HG02973 (cell line): ENCODE data around the gene VAT1L.
A peak's percentile ranks its signal among the peaks of the same experiment; 100 is the strongest.
"Not testable (repeated sequence)": the region's sequence is repeated elsewhere in the genome, so short reads cannot be mapped to it uniquely, and the experiment has no call there.

ENCODE experiments used
- ATAC-seq: cut with Tn5 transposase; IDR thresholded peaks from one replicate; pipeline ENCODE4 v1.9.1; 2021; ENCODE audit warnings: moderate library complexity; ENCODE audit not compliant: unreplicated experiment

The VAT1L gene

GRCh38 chr16:77987810-77988209 lies 199.4 kb downstream of the VAT1L start:
- no peak for ATAC-seq

DNA sequence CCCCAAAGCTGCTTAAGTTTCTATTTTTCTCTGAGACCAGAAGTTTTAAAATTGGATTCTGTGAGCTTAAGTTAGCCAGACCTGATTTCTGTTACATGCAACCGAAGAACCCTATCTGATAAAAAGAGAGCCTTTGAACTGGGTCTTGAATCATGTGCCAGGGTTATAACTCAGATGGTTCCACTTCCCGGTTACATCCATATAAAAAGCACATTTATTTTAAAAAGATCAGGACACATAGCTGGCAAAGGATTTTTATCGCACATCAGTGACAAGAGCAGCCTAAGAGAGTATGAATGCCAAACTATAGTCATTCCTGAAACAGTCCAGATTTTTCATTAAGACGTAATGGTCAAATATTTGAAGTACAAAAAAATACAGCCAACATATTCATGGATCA lies 201.5 kb downstream of the VAT1L start:
- no peak for ATAC-seq

DNA sequence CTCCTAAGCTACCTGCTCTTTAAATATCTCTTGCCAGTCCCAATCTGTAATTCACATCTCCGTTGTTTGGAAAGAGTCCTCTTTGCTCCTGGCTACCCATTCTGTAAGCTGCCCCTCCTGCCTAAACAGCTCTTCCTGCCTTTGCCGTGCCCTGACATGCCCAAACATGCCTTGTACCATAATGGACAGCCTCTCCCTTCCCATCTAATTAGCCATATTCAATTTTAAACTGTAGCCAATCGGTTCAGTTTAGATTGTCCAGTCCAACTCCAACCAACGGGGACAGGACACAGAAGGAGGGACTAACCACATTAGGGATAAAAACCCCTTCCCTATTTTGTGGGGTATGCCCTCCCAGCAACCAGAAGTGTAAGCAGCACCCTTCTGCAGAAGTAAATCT lies 203.3 kb downstream of the VAT1L start:
- ATAC-seq: no peak

GRCh38 chr16:77992381-77992780 lies 204.0 kb downstream of the VAT1L start:
- ATAC-seq: not testable (repeated sequence)

GRCh38 chr16:77993111-77993985 lies 205.0 kb downstream of the VAT1L start:
- no peak for ATAC-seq

DNA sequence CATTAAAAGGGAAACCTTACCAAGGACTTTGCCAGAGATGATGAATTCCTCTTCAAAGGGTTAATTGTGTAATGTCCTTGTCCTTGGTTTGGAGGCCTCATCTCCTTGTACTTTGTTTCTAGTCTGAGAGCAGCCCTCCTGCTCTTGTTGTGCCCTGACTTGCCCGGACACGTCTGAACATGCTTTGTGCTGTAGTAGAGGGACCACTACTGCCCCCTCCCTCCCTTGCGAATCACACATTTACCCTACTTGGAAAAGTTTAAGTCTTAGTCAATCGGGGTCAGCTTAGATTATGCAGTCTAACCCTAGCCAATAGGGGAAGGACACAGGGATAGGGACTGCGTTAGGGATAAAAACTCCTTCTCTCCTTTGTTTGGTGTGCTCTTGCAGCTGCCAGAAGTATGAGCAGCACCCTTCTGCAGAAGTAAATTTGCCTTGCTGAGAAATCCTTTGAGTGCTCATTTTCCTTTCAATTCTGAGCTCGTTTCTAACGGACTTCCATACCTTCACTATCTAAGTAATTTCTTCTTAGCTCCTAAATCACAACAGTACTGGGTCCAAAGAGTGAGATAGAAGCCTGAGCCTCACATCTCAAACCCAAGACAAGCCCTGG lies 207.6 kb downstream of the VAT1L start:
- no peak for ATAC-seq

DNA sequence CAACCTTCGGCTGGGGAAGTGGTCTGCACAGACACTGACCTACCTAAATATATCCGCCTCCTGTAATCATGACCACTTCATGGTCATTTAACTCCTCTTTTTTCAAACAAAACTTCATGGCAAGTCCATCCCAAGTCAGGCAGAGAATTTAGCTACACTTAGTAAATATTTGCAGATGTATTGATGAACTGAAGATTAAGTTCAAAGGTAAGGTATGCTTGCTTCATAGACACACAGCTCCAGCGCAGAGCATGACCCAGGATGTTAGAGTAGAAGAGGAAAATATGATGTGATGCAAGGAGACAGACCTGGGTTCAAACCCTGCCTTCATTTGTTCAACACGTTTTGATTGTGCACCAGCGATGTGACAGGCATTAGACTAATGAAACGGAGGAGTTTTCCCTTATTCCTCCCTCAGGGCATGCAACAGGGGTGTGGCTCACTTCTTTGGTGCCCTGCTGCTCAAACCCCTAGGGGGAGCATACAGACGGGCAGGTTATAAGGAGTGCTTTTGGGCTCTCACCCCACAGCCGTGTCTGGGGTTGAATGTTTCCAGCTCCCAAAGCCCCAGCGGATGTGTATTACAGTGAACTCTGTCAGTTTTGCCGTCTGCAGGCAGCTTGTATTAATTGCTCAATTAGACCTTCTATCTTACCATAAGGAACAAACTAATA lies 210.1 kb downstream of the VAT1L start:
- no peak for ATAC-seq

GRCh38 chr16:78001451-78002025 lies 213.2 kb downstream of the VAT1L start:
- no peak for ATAC-seq

DNA sequence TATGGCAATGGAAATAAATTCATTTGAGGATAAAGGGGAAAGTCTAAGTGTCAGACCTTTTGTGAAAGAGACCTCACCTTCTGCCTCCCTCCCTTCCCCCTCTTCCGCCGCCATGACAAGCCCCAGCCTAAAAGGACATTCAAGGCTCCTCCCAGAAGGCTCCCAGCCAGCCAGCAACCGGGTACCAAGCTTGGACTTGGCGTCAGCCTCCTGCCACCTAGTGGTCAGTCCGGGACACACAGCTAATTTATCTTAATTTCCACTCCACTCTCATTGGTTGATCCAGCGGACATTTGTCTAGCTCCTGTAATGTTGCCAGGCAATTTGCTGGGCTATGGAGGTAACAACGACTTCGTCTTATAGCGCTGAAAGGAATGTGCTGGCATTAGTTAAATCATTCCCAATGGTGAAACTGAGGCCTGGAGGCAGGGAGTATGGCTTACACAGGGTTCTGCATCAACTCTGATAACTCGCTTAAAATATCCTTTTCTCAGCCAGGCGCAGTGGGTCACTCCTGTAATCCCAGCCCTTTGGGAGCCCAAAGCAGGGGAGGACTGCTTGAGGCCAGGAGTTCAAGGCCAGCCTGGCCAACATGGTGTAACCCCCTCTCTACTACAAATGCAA lies 214.7 kb downstream of the VAT1L start:
- peak; percentile 100 for ATAC-seq

- ATAC-seq: no peak
These were observed 216.2 kb downstream of the VAT1L start for GRCh38 chr16:78004517-78004916.

DNA sequence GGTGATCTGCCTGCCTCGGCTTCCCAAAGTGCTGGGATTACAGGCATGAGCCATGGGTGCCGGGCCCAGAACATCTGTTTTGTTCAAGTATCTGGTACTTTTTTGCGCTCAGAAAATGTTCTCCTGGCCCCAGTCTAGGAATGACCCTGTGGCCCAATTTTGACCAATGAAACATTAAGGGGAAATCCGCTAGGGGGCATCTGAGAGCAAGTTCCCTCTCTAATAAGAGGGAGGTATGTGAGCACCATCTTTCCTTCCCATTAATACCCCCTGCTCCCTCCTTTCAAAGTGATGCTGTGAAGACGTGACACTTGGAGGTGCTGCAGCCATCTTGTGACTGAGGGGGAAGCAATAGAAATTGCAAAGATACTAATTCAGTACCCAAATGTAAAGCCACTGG lies 217.5 kb downstream of the VAT1L start:
- no peak for ATAC-seq

- ATAC-seq: no peak
These were observed 218.8 kb downstream of the VAT1L start for GRCh38 chr16:78007121-78007520.

DNA sequence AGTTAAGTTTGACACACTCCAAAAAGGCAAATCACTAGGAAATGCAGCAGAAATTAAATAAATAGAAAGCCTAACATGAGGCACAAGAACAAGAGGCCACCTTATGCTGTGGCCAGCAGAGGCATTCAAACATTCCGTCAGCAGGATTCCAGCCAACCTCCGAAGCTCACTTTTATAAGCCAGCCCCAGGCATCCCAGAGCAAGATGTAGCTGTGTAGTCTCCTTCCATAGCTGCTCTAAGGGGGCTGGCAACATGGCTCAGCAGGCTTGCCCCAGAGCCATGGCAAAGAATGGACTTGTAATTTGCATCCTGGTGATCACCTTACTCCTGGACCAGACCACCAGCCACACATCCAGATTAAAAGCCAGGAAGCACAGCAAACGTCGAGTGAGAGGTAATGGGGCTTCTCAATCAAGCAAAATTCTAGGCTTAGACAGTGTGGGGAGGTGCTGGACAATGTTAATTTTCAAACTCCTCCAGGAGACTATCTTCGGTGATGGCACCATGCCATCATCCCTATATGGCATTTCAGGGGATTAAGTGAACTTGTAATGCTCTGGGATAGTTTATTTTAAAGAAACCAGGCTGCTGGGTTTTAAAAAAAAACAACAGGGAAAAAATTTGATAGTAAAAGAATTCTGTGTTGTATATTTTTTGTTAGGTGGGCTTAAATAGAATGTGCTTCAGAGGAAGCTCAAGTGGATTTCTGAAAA lies 234.1 kb downstream of the VAT1L start, which contains the start of gene CLEC3A:
Gene CLEC3A (plus strand): TSS at position 202 of the 714 bp plus-strand sequence. CDS start 79 bp downstream, at position 281.
- no peak for ATAC-seq

- ATAC-seq: no peak
These were observed 235.8 kb downstream of the VAT1L start for GRCh38 chr16:78024159-78024558.

GRCh38 chr16:78025631-78026030 lies 237.3 kb downstream of the VAT1L start:
- ATAC-seq: no peak

DNA sequence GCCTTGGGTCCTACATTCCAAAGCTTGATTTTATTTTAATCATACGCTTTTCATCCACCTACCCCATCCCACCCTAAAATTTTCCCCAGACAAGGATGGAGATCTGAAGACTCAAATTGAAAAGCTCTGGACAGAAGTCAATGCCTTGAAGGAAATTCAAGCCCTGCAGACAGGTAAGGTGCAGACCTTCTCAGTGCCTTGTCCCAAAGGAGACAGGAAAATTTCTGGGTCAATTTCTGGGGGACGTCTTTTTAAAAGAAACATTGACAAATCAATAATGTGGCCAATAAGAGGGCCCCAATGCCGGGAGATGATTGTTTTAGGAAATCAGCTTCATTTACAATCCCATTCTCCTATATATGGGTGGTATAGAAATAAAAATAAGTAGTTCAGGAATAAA lies 239.7 kb downstream of the VAT1L start:
- no peak for ATAC-seq
